Upper lobe of left lung (tissue), 6 donors: ENCODE results near the gene ARHGEF10L. TPM values are rescaled to one million over a fixed set of nuclear protein-coding genes. Genes with fewer than 3 reads are reported as not detected.
A peak's percentile ranks its signal among the peaks of the same experiment; 100 is the strongest.

Experiments used
- ATAC-seq, 2 donors: fragments of 200-7000 bp; cut with Tn5 transposase; one replicate each; pipeline ENCODE4 v1.9.1; 2022; ENCODE audit warnings: mild to moderate bottlenecking in 2 of 2, moderate library complexity in 2 of 2; ENCODE audit not compliant: low FRiP score in 2 of 2
- DNase-seq, 2 donors: peaks; one replicate each; pipeline ENCODE4 v3.0.0-alpha.2; 2019 to 2020
- H3K27ac ChIP-seq, 4 donors: fragments of 200-600 bp; sonication (generic); one replicate each; pipeline ENCODE4 v1.5.1; 2016 to 2019
- H3K27me3 ChIP-seq, 4 donors: fragments of 200-600 bp; sonication (generic); one replicate each; pipeline ENCODE4 v1.5.1; 2017 to 2019
- H3K36me3 ChIP-seq, 4 donors: fragments of 200-600 bp; sonication (generic); one replicate each; pipeline ENCODE4 v1.5.1; 2016 to 2019
- H3K4me1 ChIP-seq, 4 donors: fragments of 200-600 bp; sonication (generic); one replicate each; pipeline ENCODE4 v1.5.1; 2018 to 2019
- H3K4me3 ChIP-seq, 4 donors: fragments of 200-600 bp; sonication (generic); one replicate each; pipeline ENCODE4 v1.5.1; 2017 to 2019; ENCODE audit warnings: mild to moderate bottlenecking in 2 of 4, moderate library complexity in 1 of 4
- H3K9me3 ChIP-seq, 4 donors: fragments of 200-600 bp; sonication (generic); one replicate each; pipeline ENCODE4 v1.5.1; 2018 to 2019
- CTCF ChIP-seq, 6 experiments: fragments of 450-650 bp in 4 of 6; fragments of 200-600 bp in 2 of 6; sonication (generic) in 2 of 6; IDR thresholded peaks; one replicate each; pipeline ENCODE4 v1.5.1; 2016 to 2019; ENCODE audit warnings: antibody characterized with exemption in 6 of 6
- EP300 ChIP-seq, 4 donors: sonication (generic); formaldehyde crosslinking; IDR thresholded peaks; one replicate each; pipeline ENCODE4 v1.5.1; 2017; ENCODE audit warnings: antibody characterized with exemption in 4 of 4, control low read depth in 2 of 4
- POLR2A ChIP-seq, 4 donors: fragments of 450-650 bp; IDR thresholded peaks; one replicate each; pipeline ENCODE4 v1.5.1; 2016 to 2017; ENCODE audit warnings: antibody characterized with exemption in 4 of 4, mild to moderate bottlenecking in 2 of 4
- POLR2AphosphoS5 ChIP-seq, 2 donors: sonication (generic); formaldehyde crosslinking; IDR thresholded peaks; one replicate each; pipeline ENCODE4 v1.5.1; 2017; ENCODE audit warnings: antibody characterized with exemption in 2 of 2
- WGBS, 2 donors: methylation state at CpG; one replicate each; pipeline ENCODE4 v1.1.5; 2017 to 2018; 5-methylcytosine and 5-hydroxymethylcytosine counted together
- total RNA-seq, 6 donors: library from RNA; depleted of rRNA in 4 of 6; stranded (reverse); fragments of >200 nt in 4 of 6; gene quantifications; one replicate each; pipeline versions ENCODE4 v1.1.0 to v1.2.1, GENCODE V29; 2016 to 2021
- donor health status: DM: no; HTN: no; CAD: no; lungs with moderate emphysema.
- donor health status: DM: no; HTN: yes; CAD: no; lungs with severe emphysema.

The ARHGEF10L gene
- total RNA-seq, 6 donors from 2014 or later: 17.6 to 172 (median 50.0) TPM

GRCh38 chr1:17635276-17635675 lies 95.8 kb downstream of the ARHGEF10L start:
- H3K4me1 ChIP-seq: peaks cover 4 to 7% (median 6%) of the 10 kb centered on the region in 4 donors
- peaks cover 0 to 76% (median 53%) of the 10 kb centered on the region in 4 donors for H3K36me3 ChIP-seq
- no peak overlapping the region for H3K4me3 ChIP-seq
- WGBS, 2 donors: 76 to 82% methylated on average over 5 of the region's 5 CpGs
- ATAC-seq: peak in 1 of 2 donors; percentile 13
- H3K27me3 ChIP-seq: no peaks in the 10 kb centered on the region
- TF ChIP-seq POLR2A (IDR thresholded peaks at IDR 0.05): no peak
- no peak for TF ChIP-seq EP300 (IDR thresholded peaks at IDR 0.05)
- no peak for TF ChIP-seq POLR2AphosphoS5 (IDR thresholded peaks at IDR 0.05)
- TF ChIP-seq CTCF (IDR thresholded peaks at IDR 0.05): no peak
- H3K9me3 ChIP-seq: no peaks in the 10 kb centered on the region
- peak overlapping the region; percentile 12 to 78 (median 32) for H3K27ac ChIP-seq
- no peak for DNase-seq

- H3K4me1 ChIP-seq: peaks cover 0 to 7% (median under 1%) of the 10 kb centered on the region in 4 donors
- no peaks in the 10 kb centered on the region for H3K27me3 ChIP-seq
- ATAC-seq: peak; percentile 27 to 78
- TF ChIP-seq POLR2AphosphoS5 (IDR thresholded peaks at IDR 0.05) (peak; percentile 14 to 36), CTCF (IDR thresholded peaks at IDR 0.05) (no peak), EP300 (IDR thresholded peaks at IDR 0.05) (peak in 1 of 4 donors; percentile 36), POLR2A (IDR thresholded peaks at IDR 0.05) (peak in 1 of 4 donors; percentile 23)
- H3K27ac ChIP-seq: peak overlapping the region in 2 of 4 donors; percentile 30 to 78
- 77 to 82% methylated on average over 6 to 9 of the region's 9 CpGs for WGBS, 2 donors
- DNase-seq: peak in 1 of 2 donors; percentile 72
- H3K9me3 ChIP-seq: no peaks in the 10 kb centered on the region
- H3K4me3 ChIP-seq: no peak overlapping the region
- H3K36me3 ChIP-seq: peaks cover 0 to 78% (median 53%) of the 10 kb centered on the region in 4 donors
Measured at GRCh38 chr1:17635811-17636210, 96.3 kb downstream of the ARHGEF10L start.

- no peaks in the 10 kb centered on the region for H3K27me3 ChIP-seq
- peaks cover 0 to 84% (median 53%) of the 10 kb centered on the region in 4 donors for H3K36me3 ChIP-seq
- no peaks in the 10 kb centered on the region for H3K9me3 ChIP-seq
- ATAC-seq (no peak), DNase-seq (no peak)
- peaks cover 0 to 4% (median 0%) of the 10 kb centered on the region in 4 donors for H3K4me1 ChIP-seq
- 81 to 89% methylated on average over 3 of the region's 3 CpGs for WGBS, 2 donors
- H3K27ac ChIP-seq: no peak overlapping the region
- TF ChIP-seq EP300 (IDR thresholded peaks at IDR 0.05) (no peak), CTCF (IDR thresholded peaks at IDR 0.05) (no peak), POLR2A (IDR thresholded peaks at IDR 0.05) (no peak), POLR2AphosphoS5 (IDR thresholded peaks at IDR 0.05) (no peak)
- no peak overlapping the region for H3K4me3 ChIP-seq
Measured at GRCh38 chr1:17636612-17637011, 97.1 kb downstream of the ARHGEF10L start.

- no peak overlapping the region for H3K27ac ChIP-seq
- DNase-seq (no peak), ATAC-seq (no peak)
- no peak overlapping the region for H3K4me3 ChIP-seq
- TF ChIP-seq CTCF (IDR thresholded peaks at IDR 0.05) (no peak), EP300 (IDR thresholded peaks at IDR 0.05) (no peak), POLR2AphosphoS5 (IDR thresholded peaks at IDR 0.05) (no peak), POLR2A (IDR thresholded peaks at IDR 0.05) (no peak)
- WGBS, 2 donors: 85 to 95% methylated on average over 4 of the region's 4 CpGs
- H3K9me3 ChIP-seq: no peaks in the 10 kb centered on the region
- no peaks in the 10 kb centered on the region for H3K27me3 ChIP-seq
- H3K36me3 ChIP-seq: peaks cover 0 to 80% (median 51%) of the 10 kb centered on the region in 4 donors
- peaks cover 0 to 4% (median 0%) of the 10 kb centered on the region in 4 donors for H3K4me1 ChIP-seq
Measured at GRCh38 chr1:17637055-17637454, 97.6 kb downstream of the ARHGEF10L start.
